GM10248 (cell line): ENCODE results near the gene LRRC14B.
"Not testable (repeated sequence)": the region's sequence is repeated elsewhere in the genome, so short reads cannot be mapped to it uniquely, and the experiment has no call there.

ENCODE experiments used
- CTCF ChIA-PET: fragments of 300-600 bp; sonication (Branson Sonifier 250); formaldehyde crosslinking; extraction: SDS; loops from one replicate; lab custom pipeline; 2021; ENCODE audit warnings: antibody characterized with exemption; lab: Yijun Ruan, JAX
- POLR2A ChIA-PET: fragments of 350-650 bp; sonication (Branson Sonifier 250); formaldehyde crosslinking; extraction: SDS; loops from one replicate; lab custom pipeline; 2020; ENCODE audit warnings: antibody characterized with exemption; lab: Yijun Ruan, JAX
- DNase-seq: peaks from one replicate; pipeline ENCODE4 v3.0.0; 2012; ENCODE audit errors: extremely low spot score
- CTCF ChIP-seq: IDR thresholded peaks from 2 replicates; pipeline ENCODE4 v1.5.1; 2012; ENCODE audit warnings: mild to moderate bottlenecking, low read depth; ENCODE audit errors: extremely low read depth, missing control alignments, control extremely low read depth

The LRRC14B gene

GRCh38 chr5:163338-163620 lies 28.0 kb upstream of the LRRC14B start:
- TF ChIP-seq CTCF, result no peak
- ChIA-PET CTCF (no interaction called here), POLR2A (no interaction called here)

GRCh38 chr5:163841-164240 lies 27.5 kb upstream of the LRRC14B start:
- CTCF ChIA-PET, result no interaction called here
- POLR2A ChIA-PET, result no interaction called here
- no peak for TF ChIP-seq CTCF

More at GRCh38 chr5:163338-163620, 28.0 kb upstream of the LRRC14B start:
- no peak for DNase-seq

GRCh38 chr5:164244-164643 lies 27.1 kb upstream of the LRRC14B start:
- CTCF ChIA-PET, result no interaction called here
- POLR2A ChIA-PET, result no interaction called here
- no peak for DNase-seq
- TF ChIP-seq CTCF, result no peak

More at GRCh38 chr5:163841-164240, 27.5 kb upstream of the LRRC14B start:
- no peak for DNase-seq

GRCh38 chr5:164783-165182 lies 26.5 kb upstream of the LRRC14B start:
- POLR2A ChIA-PET, CTCF ChIA-PET, DNase-seq: not testable (repeated sequence)

- DNase-seq, result no peak
- CTCF ChIA-PET, result no interaction called here
- POLR2A ChIA-PET, result no interaction called here
- TF ChIP-seq CTCF, result no peak
Observed at GRCh38 chr5:166441-167372, 24.6 kb upstream of the LRRC14B start.

- TF ChIP-seq CTCF, result no peak
- CTCF ChIA-PET, result no interaction called here
- POLR2A ChIA-PET, result no interaction called here
- no peak for DNase-seq
Observed at GRCh38 chr5:167511-167910, 23.8 kb upstream of the LRRC14B start.

- ChIA-PET POLR2A (no interaction called here), CTCF (no interaction called here)
- DNase-seq, result no peak
- no peak for TF ChIP-seq CTCF
Observed at GRCh38 chr5:167982-168660, 23.2 kb upstream of the LRRC14B start.
